ENCODE data around the gene SLC1A7.

DNA sequence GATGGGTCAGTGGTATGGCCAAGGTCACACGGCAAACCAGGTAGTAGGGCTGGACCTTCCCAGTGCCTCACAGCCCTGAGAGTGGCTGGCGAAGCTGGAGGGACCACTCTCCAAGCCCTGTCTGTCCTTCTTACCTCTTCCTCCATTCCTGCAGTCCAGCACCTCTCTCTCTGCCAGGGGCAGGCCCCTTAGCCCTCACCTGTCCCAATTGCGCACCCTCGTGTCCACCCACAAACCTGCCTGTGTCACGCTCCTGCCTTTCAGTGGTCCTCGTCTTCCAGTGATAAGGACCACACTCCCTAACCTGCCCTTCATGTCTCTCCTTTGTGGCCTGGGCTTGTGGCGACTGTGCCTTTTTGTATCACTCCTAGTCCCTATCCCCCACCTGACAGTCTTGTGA, 77.0 kb downstream of the SLC1A7 start:
- TF ChIP-seq, protein P1, sequence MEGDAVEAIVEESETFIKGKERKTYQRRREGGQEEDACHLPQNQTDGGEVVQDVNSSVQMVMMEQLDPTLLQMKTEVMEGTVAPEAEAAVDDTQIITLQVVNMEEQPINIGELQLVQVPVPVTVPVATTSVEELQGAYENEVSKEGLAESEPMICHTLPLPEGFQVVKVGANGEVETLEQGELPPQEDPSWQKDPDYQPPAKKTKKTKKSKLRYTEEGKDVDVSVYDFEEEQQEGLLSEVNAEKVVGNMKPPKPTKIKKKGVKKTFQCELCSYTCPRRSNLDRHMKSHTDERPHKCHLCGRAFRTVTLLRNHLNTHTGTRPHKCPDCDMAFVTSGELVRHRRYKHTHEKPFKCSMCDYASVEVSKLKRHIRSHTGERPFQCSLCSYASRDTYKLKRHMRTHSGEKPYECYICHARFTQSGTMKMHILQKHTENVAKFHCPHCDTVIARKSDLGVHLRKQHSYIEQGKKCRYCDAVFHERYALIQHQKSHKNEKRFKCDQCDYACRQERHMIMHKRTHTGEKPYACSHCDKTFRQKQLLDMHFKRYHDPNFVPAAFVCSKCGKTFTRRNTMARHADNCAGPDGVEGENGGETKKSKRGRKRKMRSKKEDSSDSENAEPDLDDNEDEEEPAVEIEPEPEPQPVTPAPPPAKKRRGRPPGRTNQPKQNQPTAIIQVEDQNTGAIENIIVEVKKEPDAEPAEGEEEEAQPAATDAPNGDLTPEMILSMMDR (IDR thresholded peaks at IDR 0.05; ENCODE audit: low read length), result no peak
- TF ChIP-seq EZH2 (IDR thresholded peaks at IDR 0.05; ENCODE audit: borderline replicate concordance, low read length), result no peak

Measured in OCI-LY1 (cell line).